GM21390 (cell line): Measurements from ENCODE around the gene GJB2.
A peak's percentile ranks its signal among the peaks of the same experiment; 100 is the strongest.
"Not testable (repeated sequence)": the region's sequence is repeated elsewhere in the genome, so short reads cannot be mapped to it uniquely, and the experiment has no call there.

Experiments
- ATAC-seq: cut with Tn5 transposase; IDR thresholded peaks from one replicate; pipeline ENCODE4 v1.9.1; 2021; ENCODE audit not compliant: unreplicated experiment

GJB2 gene

DNA sequence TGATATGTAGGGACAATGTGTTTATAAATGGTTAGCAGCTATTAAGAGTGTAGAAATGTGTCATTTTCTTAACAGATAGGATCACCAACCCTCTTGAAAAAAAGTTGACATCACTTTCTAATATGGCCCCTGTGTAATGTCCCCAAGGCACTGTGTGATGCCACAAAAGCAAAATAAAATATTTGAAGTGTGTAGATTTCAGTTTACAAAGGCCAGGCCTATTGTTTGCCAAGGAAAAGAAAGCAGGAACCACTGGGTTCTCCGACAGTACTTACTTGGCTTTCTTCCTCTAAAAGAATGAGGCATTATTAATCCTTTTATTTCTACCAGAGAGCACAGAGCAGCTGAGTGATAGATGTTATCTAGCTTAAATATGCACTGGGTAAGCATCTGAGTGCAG, 21.4 kb downstream of the GJB2 start:
- ATAC-seq, result no peak

DNA sequence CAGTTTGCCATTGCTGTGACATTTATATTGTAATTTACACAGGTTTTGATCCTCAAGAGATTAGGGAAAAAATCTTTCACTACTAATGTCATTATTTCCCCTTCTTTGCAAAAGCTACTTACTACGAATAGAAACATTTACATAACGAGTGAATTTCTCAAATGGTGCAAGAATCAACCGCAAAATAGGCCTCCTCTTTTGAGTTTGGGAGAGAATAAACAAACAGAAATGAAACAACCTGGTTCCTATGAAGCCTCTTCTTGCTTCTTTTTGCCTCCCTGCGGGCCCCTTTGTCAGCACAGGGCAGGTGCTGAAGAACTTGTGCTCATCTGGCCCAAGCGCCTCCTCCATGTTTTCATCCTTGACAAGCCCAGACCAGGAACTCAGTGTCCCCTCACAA, 21.8 kb downstream of the GJB2 start:
- ATAC-seq, result no peak

DNA sequence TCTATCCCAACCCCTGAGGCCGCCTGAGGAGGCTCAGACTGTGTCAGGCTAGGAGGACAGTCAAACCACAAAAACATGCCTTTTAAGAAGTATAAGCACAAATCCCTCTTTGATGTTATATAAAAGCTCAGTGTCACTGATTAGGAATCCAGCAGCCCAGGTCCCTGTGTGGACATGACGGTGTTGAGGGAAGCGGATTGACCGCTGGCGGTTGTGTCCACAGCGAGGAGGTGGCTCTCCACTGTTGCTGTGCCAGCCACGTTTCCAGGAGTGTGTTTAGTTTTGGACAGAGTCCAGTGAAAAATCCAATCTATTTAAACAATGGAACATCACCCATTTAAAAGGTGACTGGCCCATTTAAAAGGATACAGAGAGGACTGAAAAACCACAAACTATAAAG, 24.3 kb downstream of the GJB2 start:
- no peak for ATAC-seq

- no peak for ATAC-seq
Measured at GRCh38 chr13:20165417-20166257, 27.1 kb downstream of the GJB2 start.

GRCh38 chr13:20161951-20162300, 30.8 kb downstream of the GJB2 start:
- no peak for ATAC-seq

DNA sequence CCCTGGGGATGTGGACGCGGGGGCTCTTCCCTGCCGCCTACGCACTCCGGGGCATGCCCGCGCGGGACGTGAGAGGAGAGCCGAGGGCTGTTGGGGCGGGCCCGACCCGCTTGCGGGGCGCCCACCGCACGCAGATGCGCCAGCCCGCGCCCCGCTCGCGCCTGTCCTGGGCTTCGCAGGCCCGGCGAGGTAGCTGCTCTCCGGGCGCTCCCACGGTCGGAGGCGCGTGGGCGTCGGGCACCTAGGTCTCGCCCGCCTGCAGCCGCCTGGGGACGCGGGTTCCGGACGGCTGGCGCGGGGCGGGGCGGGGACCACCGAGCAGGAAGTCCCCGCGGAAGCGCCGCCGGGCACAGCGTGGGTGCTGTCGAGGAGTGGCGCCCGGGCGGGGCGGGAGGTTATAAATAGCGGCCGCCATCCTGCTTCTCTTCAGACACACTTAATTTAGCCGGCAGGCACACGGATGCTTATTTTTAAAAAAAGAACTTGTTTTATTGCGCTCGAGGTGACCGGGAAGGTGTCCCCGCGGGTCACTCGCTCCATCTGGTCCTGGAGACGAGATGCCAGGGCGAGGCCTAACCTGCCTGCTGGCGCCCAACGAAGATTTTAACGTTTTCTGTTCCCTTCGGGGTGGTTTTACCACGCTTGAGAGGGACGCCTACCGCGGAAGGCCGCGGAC, 31.3 kb downstream of the GJB2 start:
- peak; percentile 45 for ATAC-seq

- ATAC-seq, result peak; percentile 68
Measured at GRCh38 chr13:20160306-20161274, 32.1 kb downstream of the GJB2 start, which contains the start of gene GJA3. TSS of gene GJA3 (minus strand) at chr13:20161052. CDS start at chr13:20143288, 17,764 bp downstream.

DNA sequence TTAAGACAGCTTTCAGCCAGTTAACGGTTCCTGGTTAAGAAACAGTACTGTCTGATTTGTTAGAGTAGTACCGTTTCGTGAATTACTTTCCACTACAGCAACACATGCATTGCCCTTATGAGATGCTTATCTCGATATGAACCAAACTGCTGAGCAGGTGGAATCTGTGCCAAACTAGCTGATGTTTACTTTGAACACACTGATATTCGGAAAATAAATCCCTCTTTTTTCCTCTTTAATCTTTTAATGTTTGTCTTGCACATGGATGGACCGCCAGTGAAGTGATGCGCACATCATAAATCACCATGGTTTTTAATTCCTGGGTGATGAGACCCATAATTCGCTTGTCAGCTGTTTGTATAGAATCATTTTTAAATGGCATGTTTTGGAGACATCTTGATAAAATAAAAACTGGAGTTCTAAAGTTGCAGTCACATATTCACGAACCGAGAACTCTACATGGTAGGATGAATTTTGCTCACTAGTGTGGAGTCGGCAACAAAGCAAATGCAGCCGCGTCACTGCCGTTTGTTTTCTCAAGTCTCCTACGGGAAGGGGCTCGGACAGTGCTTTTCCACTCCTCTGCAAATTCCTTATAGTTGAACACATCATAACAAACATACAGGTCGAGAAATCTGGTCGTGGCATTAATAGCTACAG, 33.0 kb downstream of the GJB2 start:
- no peak for ATAC-seq

GRCh38 chr13:20157151-20157796, 35.5 kb downstream of the GJB2 start:
- no peak for ATAC-seq

- ATAC-seq, result no peak
Measured at GRCh38 chr13:20156702-20157101, 36.0 kb downstream of the GJB2 start.

DNA sequence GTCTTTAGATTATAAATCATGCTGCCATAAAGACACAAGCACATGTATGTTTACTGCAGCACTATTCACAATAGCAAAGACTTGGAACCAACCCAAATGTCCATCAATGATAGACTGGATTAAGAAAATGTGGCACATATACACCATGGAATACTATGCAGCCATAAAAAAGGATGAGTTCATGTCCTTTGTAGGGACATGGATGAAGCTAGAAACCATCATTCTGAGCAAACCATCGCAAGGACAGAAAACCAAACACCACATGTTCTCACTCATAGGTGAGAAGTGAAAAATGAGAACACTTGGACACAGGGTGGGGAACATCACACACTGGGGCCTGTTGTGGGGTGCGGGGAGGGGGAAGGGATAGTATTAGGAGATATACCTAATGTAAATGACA, 39.4 kb downstream of the GJB2 start:
- ATAC-seq, result not testable (repeated sequence)

- no peak for ATAC-seq
Measured at GRCh38 chr13:20151612-20152011, 41.1 kb downstream of the GJB2 start.

DNA sequence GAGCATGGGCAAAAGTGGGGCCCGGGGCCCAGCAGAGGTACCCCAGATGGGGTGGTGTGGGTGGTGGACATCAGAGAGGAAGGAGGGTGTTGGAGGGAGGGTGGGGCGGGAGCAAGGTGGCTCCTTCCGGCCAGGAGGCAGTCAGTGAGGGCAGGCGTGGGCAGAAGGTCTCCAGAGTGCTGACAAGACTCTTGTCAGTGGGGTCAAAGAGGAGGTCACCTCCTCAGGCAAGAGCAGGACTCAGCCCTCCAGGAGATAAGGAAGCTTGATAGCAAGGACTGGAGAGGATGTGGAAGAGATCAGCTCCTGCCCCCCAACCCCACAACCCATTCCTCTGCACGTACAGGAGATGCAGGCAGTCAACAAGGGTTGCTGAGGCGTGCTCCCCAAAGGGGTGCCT, 41.7 kb downstream of the GJB2 start:
- no peak for ATAC-seq

DNA sequence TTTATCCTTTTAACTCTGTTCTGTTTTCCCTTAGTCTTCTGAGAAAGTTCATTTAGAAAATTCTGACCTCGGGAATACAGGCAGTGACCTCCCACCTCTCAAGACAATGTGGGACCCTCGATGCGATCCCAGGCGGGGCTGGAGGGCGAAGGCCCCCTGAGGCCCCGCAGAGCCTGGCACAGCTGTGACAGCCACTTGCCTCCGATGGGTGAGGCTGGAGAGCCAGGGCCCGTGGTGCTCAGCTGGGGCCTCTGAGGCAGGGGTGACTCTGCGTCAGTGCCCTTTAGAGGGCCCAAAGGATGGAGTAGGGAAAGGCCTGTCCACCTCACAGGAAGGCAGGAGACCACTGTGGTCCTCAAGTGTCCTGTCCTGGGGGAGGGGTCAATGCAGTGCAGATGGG, 42.2 kb downstream of the GJB2 start:
- no peak for ATAC-seq

DNA sequence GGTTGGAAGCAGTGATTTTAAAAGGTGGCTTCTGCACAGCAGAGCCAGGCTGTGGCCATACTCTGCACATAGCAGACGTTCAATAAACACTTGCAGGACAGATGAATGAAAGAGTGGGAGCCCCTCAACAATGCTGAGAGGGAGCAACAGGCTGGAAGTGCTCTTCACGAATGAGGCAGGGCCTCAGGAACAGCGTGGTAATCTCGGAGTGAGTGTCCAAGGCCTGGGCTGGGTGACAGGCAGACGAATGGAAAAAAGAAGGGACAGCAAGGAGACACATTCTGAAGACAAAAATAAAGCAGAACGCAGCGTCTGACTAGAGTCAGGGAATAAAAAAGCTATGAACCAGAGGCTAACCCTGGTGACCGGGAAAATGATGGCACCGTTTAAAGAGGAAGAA, 43.0 kb downstream of the GJB2 start:
- ATAC-seq, result no peak

GRCh38 chr13:20148501-20149183, 44.1 kb downstream of the GJB2 start:
- no peak for ATAC-seq

GRCh38 chr13:20146381-20146780, 46.4 kb downstream of the GJB2 start:
- no peak for ATAC-seq

- no peak for ATAC-seq
Measured at GRCh38 chr13:20145521-20145920, 47.2 kb downstream of the GJB2 start.

- no peak for ATAC-seq
Measured at GRCh38 chr13:20144141-20144850, 48.4 kb downstream of the GJB2 start.
